ENCODE data around the gene RTF2. TPM values are rescaled to one million over a fixed set of nuclear protein-coding genes. Genes with fewer than 3 reads are reported as not detected.

RTF2 gene
- total and polyA plus RNA-seq, 8 donors, result 68.2 to 133 (median 127) TPM

- TF ChIP-seq, protein P1, sequence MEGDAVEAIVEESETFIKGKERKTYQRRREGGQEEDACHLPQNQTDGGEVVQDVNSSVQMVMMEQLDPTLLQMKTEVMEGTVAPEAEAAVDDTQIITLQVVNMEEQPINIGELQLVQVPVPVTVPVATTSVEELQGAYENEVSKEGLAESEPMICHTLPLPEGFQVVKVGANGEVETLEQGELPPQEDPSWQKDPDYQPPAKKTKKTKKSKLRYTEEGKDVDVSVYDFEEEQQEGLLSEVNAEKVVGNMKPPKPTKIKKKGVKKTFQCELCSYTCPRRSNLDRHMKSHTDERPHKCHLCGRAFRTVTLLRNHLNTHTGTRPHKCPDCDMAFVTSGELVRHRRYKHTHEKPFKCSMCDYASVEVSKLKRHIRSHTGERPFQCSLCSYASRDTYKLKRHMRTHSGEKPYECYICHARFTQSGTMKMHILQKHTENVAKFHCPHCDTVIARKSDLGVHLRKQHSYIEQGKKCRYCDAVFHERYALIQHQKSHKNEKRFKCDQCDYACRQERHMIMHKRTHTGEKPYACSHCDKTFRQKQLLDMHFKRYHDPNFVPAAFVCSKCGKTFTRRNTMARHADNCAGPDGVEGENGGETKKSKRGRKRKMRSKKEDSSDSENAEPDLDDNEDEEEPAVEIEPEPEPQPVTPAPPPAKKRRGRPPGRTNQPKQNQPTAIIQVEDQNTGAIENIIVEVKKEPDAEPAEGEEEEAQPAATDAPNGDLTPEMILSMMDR (IDR thresholded peaks at IDR 0.05), result no peak
- Histone ChIP-seq H3K36me3 (peaks cover 0 to 98% of the 10 kb centered on the region in 2 donors), H3K9me3 (no peaks in the 10 kb centered on the region), H3K4me3 (no peak overlapping the region), H3K4me1 (peaks cover 0 to 22% of the 10 kb centered on the region in 2 donors), H3K27ac (no peak overlapping the region), H3K27me3 (no peaks in the 10 kb centered on the region)
- intact Hi-C loops (cut with DNase I), result no loop called here
- DNase-seq (no peak), ATAC-seq (no peak)
Observed at GRCh38 chr20:56488566-56488965, 20.1 kb downstream of the RTF2 start.

DNA sequence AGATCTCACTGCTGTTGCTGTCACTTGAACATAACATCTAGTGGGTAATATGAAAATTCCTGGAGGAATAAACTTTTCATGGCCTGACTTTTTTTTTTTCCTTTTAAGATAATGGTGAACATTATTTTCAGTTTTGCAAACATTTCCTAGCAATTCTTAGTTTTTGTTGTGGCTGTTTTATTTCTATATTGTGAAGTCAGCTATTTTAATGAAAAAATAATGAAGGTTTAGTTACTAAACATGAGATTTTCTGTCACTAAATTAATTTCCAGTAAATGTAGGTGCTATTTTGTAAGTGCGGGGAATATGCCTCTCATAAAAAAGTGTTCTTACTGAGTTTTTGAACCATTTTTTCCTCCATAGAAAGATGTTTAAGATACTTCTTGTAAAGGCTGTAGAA lies 32.7 kb downstream of the RTF2 start:
- intact Hi-C loops (cut with DNase I), result no loop called here
- ATAC-seq (no peak), DNase-seq (no peak)
- Histone ChIP-seq H3K27ac (no peak overlapping the region), H3K9me3 (peaks cover 0 to 4% of the 10 kb centered on the region in 2 donors), H3K36me3 (peaks cover 0 to 48% of the 10 kb centered on the region in 2 donors), H3K4me3 (no peak overlapping the region), H3K27me3 (no peaks in the 10 kb centered on the region), H3K4me1 (peaks cover 0 to 8% of the 10 kb centered on the region in 2 donors)
- TF ChIP-seq, protein P1 (IDR thresholded peaks at IDR 0.05), result no peak

DNA sequence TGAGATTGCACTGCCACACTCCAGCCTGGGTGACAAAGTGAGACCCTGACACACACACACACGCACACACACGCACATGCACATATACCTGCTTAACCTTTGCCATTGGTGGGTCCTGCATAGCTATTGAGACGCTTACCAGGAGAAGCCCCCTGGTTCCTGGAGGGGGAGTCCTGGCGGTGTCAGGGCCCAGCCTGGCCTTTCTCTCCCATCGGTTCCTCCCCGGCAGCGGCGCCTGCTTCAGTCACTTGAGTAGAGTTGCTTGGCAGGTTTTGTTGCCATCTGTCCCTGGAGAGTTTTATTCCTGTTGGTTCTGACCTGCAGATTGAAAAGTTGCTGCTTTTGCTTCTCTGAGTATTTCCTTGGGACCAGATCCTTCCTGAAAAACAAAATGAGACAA lies 35.5 kb downstream of the RTF2 start:
- DNase-seq (peak in 1 of 4 donors; percentile 52), ATAC-seq (no peak)
- Histone ChIP-seq H3K36me3 (peaks cover 0 to 28% of the 10 kb centered on the region in 2 donors), H3K4me3 (no peak overlapping the region), H3K27me3 (no peaks in the 10 kb centered on the region), H3K4me1 (peaks cover 0 to 10% of the 10 kb centered on the region in 2 donors), H3K9me3 (no peaks in the 10 kb centered on the region), H3K27ac (no peak overlapping the region)
- TF ChIP-seq, protein P1 (IDR thresholded peaks at IDR 0.05), result no peak
- intact Hi-C loops (cut with DNase I), result no loop called here

DNA sequence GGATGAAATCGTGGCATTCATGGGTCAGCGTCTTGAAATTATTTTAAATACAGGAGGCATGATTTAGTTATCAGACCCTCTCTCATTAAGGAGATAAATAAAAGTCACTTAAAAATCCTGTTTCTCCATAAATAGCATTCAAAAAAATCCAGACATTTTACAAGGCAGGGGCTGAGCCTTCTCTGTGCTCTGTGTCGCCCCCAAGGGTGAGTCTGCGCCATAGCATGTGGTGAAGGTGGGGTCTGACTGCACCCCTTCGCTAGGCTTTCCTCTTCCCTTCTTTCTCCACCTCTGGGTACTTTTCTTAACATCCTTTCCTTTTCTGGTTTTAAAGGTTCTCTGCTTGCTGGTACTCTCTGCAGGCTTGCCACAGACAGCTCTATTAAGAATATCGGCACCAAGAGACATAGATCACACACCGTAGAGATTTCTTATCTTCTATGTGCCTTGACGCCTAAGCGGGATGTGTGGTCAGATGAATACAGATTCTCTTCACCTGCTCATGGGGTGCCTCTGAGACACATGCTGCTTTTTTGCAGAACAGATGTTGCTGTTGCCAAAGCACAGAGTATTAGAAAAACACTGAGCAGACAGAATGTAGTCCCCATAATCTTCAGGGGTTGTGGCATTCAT lies 36.1 kb downstream of the RTF2 start:
- ATAC-seq, result no peak
- Histone ChIP-seq H3K9me3 (no peaks in the 10 kb centered on the region), H3K27ac (no peak overlapping the region), H3K4me1 (peaks cover 0 to 10% of the 10 kb centered on the region in 2 donors), H3K27me3 (no peaks in the 10 kb centered on the region), H3K4me3 (no peak overlapping the region), H3K36me3 (peaks cover 0 to 27% of the 10 kb centered on the region in 2 donors)
- DNase-seq, result no peak
- intact Hi-C loops (cut with DNase I), result no loop called here
- TF ChIP-seq, protein P1 (IDR thresholded peaks at IDR 0.05), result peak in 1 of 2 donors; percentile 32

GRCh38 chr20:56506103-56506502 lies 37.7 kb downstream of the RTF2 start:
- DNase-seq (no peak), ATAC-seq (no peak)
- H3K27ac ChIP-seq, result no peak overlapping the region
- peaks cover 0 to 10% of the 10 kb centered on the region in 2 donors for H3K4me1 ChIP-seq
- H3K27me3 ChIP-seq, result no peaks in the 10 kb centered on the region
- TF ChIP-seq, protein P1 (IDR thresholded peaks at IDR 0.05), result no peak
- H3K4me3 ChIP-seq, result no peak overlapping the region
- H3K36me3 ChIP-seq, result peaks cover 0 to 20% of the 10 kb centered on the region in 2 donors
- intact Hi-C loops (cut with DNase I), result no loop called here
- H3K9me3 ChIP-seq, result no peaks in the 10 kb centered on the region
